Activated CD4-positive, alpha-beta memory T cell treated with anti-CD3 and anti-CD28 coated beads for 36 hours (primary cell): ENCODE results near the gene PTPRU. TPM values are rescaled to one million over a fixed set of nuclear protein-coding genes. Genes with fewer than 3 reads are reported as not detected.
"Not testable (repeated sequence)": the region's sequence is repeated elsewhere in the genome, so short reads cannot be mapped to it uniquely, and the experiment has no call there.

Experiments
- CTCF ChIA-PET: fragments of 350-600 bp; sonication (Branson Sonifier 250); formaldehyde crosslinking; loops from one replicate; lab custom pipeline; 2021; ENCODE audit warnings: antibody characterized with exemption, inconsistent platforms; lab: Charles Lee
- POLR2A ChIA-PET: fragments of 350-600 bp; sonication (Branson Sonifier 250); formaldehyde crosslinking; loops from one replicate; lab custom pipeline; 2021; ENCODE audit warnings: antibody characterized with exemption; lab: Charles Lee
- DNase-seq: peaks from one replicate; pipeline ENCODE4 v3.0.0-alpha.2; 2020
- H3K27ac Mint-ChIP-seq: one replicate; pipeline ENCODE4 v1.8.0; 2021; ENCODE audit warnings: mixed read lengths
- H3K27me3 Mint-ChIP-seq: one replicate; pipeline ENCODE4 v1.8.0; 2021; ENCODE audit warnings: mixed read lengths
- H3K36me3 Mint-ChIP-seq: one replicate; pipeline ENCODE4 v1.8.0; 2021; ENCODE audit warnings: mixed read lengths
- H3K4me1 Mint-ChIP-seq: one replicate; pipeline ENCODE4 v1.8.0; 2021; ENCODE audit warnings: low read depth, mixed read lengths
- H3K4me3 Mint-ChIP-seq: one replicate; pipeline ENCODE4 v1.8.0; 2021; ENCODE audit warnings: mild to moderate bottlenecking, mixed read lengths
- H3K9me3 Mint-ChIP-seq: one replicate; pipeline ENCODE4 v1.8.0; 2021; ENCODE audit warnings: mixed read lengths
- intact Hi-C: fragments of 100-400 bp; cut with micrococcal nuclease; formaldehyde crosslinking; loops from one replicate; pipeline ENCODE4 v1.15.1; 2023
- total RNA-seq, 2 experiments: library from RNA; stranded (reverse); gene quantifications; one replicate each; pipeline ENCODE4 v1.2.3, GENCODE V29; 2021

PTPRU gene
- total RNA-seq, 2 experiments from 2014 or later, result 0.17 to 0.85 TPM

DNA sequence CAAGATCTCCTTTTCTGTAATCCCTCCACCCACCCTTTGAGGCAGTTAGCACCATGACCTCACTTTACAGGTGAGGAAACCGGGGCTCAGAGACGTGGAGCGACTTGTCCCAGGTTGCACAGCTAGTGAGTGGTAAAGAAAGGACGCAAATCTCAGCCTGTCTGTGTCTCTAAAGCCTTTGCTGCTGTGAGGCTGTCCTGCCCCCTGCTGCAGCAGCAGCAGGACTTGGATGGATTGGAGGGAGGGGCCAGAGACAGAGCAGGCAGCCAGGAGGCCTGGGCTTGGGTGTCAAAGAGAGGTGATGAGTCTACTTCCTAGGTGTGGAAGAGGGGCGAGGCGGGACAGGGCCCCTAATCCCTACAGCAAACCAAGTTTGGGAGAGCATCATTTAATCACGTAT is 69.6 kb downstream of the PTPRU start:
- no peak overlapping the region for H3K4me3 Mint-ChIP-seq
- H3K27me3 Mint-ChIP-seq, result peaks cover 1% of the 10 kb centered on the region
- no peak overlapping the region for H3K27ac Mint-ChIP-seq
- CTCF ChIA-PET, result no interaction called here
- intact Hi-C loops, result no loop called here
- no peaks in the 10 kb centered on the region for H3K36me3 Mint-ChIP-seq
- DNase-seq, result no peak
- no peaks in the 10 kb centered on the region for H3K4me1 Mint-ChIP-seq
- H3K9me3 Mint-ChIP-seq, result no peaks in the 10 kb centered on the region
- POLR2A ChIA-PET, result no interaction called here

GRCh38 chr1:29306471-29307140 is 70.3 kb downstream of the PTPRU start:
- no peaks in the 10 kb centered on the region for H3K36me3 Mint-ChIP-seq
- intact Hi-C loops, result no loop called here
- no peak overlapping the region for H3K4me3 Mint-ChIP-seq
- H3K9me3 Mint-ChIP-seq, result no peaks in the 10 kb centered on the region
- CTCF ChIA-PET, result no interaction called here
- peaks cover 1% of the 10 kb centered on the region for H3K27me3 Mint-ChIP-seq
- no peaks in the 10 kb centered on the region for H3K4me1 Mint-ChIP-seq
- POLR2A ChIA-PET, result no interaction called here
- no peak for DNase-seq
- no peak overlapping the region for H3K27ac Mint-ChIP-seq

DNA sequence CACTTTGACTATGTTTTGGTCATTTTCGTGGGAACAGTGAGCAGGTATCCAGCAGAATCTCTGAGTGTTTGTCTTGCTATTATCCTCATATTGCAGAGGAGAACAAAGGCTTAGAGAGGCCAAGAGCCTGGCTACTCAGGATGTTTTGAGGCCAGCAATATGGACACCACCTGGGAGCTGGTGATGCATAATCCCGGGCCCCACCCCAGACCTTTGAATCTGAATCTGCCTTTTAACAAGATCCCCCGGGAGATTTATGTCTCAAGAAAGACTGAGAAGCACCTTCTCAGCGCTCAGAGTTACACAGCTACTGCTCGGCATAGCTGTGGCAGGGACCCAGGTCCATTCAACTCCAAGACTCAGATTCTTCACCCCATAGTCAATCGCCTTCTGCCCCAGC is 72.8 kb downstream of the PTPRU start:
- no peak for DNase-seq
- H3K9me3 Mint-ChIP-seq, result no peaks in the 10 kb centered on the region
- H3K27me3 Mint-ChIP-seq, result no peaks in the 10 kb centered on the region
- POLR2A ChIA-PET, result no interaction called here
- H3K36me3 Mint-ChIP-seq, result no peaks in the 10 kb centered on the region
- H3K27ac Mint-ChIP-seq, result no peak overlapping the region
- intact Hi-C loops, result no loop called here
- no peak overlapping the region for H3K4me3 Mint-ChIP-seq
- CTCF ChIA-PET, result no interaction called here
- no peaks in the 10 kb centered on the region for H3K4me1 Mint-ChIP-seq

DNA sequence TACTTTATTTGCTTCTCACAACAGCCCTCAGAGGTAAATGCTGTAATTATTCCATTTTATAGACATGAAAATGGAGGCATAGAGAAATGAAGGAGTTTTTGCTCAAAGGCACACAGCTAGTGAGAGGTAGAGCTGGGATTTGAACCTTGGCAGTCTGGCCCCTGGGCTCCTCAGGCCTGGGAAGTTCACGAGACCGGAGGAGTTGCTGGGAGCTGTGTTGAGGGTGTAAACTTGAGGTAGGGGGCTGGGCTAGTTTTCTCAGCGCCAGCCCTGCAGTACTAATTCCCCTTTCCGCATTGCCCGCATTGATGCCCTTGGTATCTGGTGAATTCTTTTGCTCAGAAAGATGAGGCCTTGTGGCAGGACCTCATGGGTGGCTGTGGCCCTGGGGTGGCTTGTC is 73.3 kb downstream of the PTPRU start:
- intact Hi-C loops, result no loop called here
- H3K27ac Mint-ChIP-seq, result no peak overlapping the region
- CTCF ChIA-PET, result no interaction called here
- H3K9me3 Mint-ChIP-seq, result no peaks in the 10 kb centered on the region
- no peaks in the 10 kb centered on the region for H3K4me1 Mint-ChIP-seq
- POLR2A ChIA-PET, result no interaction called here
- DNase-seq, result no peak
- H3K4me3 Mint-ChIP-seq, result no peak overlapping the region
- H3K36me3 Mint-ChIP-seq, result no peaks in the 10 kb centered on the region
- H3K27me3 Mint-ChIP-seq, result no peaks in the 10 kb centered on the region

GRCh38 chr1:29310616-29311180 is 74.4 kb downstream of the PTPRU start:
- POLR2A ChIA-PET, result no interaction called here
- no peak for DNase-seq
- no peak overlapping the region for H3K4me3 Mint-ChIP-seq
- H3K9me3 Mint-ChIP-seq, result no peaks in the 10 kb centered on the region
- no peaks in the 10 kb centered on the region for H3K4me1 Mint-ChIP-seq
- no peak overlapping the region for H3K27ac Mint-ChIP-seq
- intact Hi-C loops, result no loop called here
- H3K36me3 Mint-ChIP-seq, result no peaks in the 10 kb centered on the region
- H3K27me3 Mint-ChIP-seq, result no peaks in the 10 kb centered on the region
- CTCF ChIA-PET, result no interaction called here

GRCh38 chr1:29311352-29312030 is 75.2 kb downstream of the PTPRU start:
- Mint-ChIP-seq H3K36me3 (no peaks in the 10 kb centered on the region), H3K9me3 (no peaks in the 10 kb centered on the region), H3K27me3 (no peaks in the 10 kb centered on the region), H3K4me3 (no peak overlapping the region), H3K4me1 (no peaks in the 10 kb centered on the region), H3K27ac (no peak overlapping the region)
- intact Hi-C loops, result no loop called here
- ChIA-PET POLR2A (no interaction called here), CTCF (no interaction called here)
- no peak for DNase-seq

GRCh38 chr1:29312469-29313461 is 76.4 kb downstream of the PTPRU start:
- Mint-ChIP-seq H3K27me3 (no peaks in the 10 kb centered on the region), H3K9me3 (no peaks in the 10 kb centered on the region), H3K4me3 (no peak overlapping the region), H3K4me1 (no peaks in the 10 kb centered on the region), H3K27ac (no peak overlapping the region), H3K36me3 (no peaks in the 10 kb centered on the region)
- ChIA-PET CTCF (no interaction called here), POLR2A (no interaction called here)
- no peak for DNase-seq
- intact Hi-C loops, result no loop called here

- POLR2A ChIA-PET, intact Hi-C loops: not testable (repeated sequence)
Measured at GRCh38 chr1:29314685-29315084, 78.4 kb downstream of the PTPRU start.

DNA sequence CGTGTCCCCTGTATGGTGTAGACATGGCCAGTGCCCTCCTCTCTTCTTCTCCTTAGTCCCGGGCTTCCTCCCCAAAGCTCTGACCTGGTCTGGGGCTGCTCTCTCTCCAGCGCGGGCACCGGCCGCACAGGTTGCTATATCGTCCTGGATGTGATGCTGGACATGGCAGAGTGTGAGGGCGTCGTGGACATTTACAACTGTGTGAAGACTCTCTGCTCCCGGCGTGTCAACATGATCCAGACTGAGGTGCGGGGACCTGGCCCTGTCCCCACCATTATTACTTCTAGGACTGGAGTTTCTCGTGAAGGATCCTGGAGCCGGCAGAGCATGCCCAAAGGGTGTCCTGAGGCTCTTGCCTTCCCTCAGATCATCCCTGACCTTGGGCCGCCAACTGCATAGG is 78.9 kb downstream of the PTPRU start:
- POLR2A ChIA-PET, result no interaction called here
- no peaks in the 10 kb centered on the region for H3K27me3 Mint-ChIP-seq

More at GRCh38 chr1:29314685-29315084, 78.4 kb downstream of the PTPRU start:
- DNase-seq, H3K4me1 Mint-ChIP-seq, H3K36me3 Mint-ChIP-seq, H3K4me3 Mint-ChIP-seq, H3K9me3 Mint-ChIP-seq, H3K27me3 Mint-ChIP-seq, H3K27ac Mint-ChIP-seq, CTCF ChIA-PET: not testable (repeated sequence)

GRCh38 chr1:29315876-29316275 is 79.6 kb downstream of the PTPRU start:
- no peaks in the 10 kb centered on the region for H3K27me3 Mint-ChIP-seq
- H3K36me3 Mint-ChIP-seq, result no peaks in the 10 kb centered on the region
- no peak overlapping the region for H3K4me3 Mint-ChIP-seq
- H3K4me1 Mint-ChIP-seq, result no peaks in the 10 kb centered on the region
- no peaks in the 10 kb centered on the region for H3K9me3 Mint-ChIP-seq
- ChIA-PET CTCF (no interaction called here), POLR2A (no interaction called here)
- H3K27ac Mint-ChIP-seq, result no peak overlapping the region
- intact Hi-C loops, result no loop called here
- no peak for DNase-seq

More for the DNA sequence above, 78.9 kb downstream of the PTPRU start:
- H3K4me3 Mint-ChIP-seq, result no peak overlapping the region
- H3K36me3 Mint-ChIP-seq, result no peaks in the 10 kb centered on the region
- intact Hi-C loops, result no loop called here
- CTCF ChIA-PET, result no interaction called here
- no peak overlapping the region for H3K27ac Mint-ChIP-seq
- no peaks in the 10 kb centered on the region for H3K9me3 Mint-ChIP-seq
- no peaks in the 10 kb centered on the region for H3K4me1 Mint-ChIP-seq
- no peak for DNase-seq

DNA sequence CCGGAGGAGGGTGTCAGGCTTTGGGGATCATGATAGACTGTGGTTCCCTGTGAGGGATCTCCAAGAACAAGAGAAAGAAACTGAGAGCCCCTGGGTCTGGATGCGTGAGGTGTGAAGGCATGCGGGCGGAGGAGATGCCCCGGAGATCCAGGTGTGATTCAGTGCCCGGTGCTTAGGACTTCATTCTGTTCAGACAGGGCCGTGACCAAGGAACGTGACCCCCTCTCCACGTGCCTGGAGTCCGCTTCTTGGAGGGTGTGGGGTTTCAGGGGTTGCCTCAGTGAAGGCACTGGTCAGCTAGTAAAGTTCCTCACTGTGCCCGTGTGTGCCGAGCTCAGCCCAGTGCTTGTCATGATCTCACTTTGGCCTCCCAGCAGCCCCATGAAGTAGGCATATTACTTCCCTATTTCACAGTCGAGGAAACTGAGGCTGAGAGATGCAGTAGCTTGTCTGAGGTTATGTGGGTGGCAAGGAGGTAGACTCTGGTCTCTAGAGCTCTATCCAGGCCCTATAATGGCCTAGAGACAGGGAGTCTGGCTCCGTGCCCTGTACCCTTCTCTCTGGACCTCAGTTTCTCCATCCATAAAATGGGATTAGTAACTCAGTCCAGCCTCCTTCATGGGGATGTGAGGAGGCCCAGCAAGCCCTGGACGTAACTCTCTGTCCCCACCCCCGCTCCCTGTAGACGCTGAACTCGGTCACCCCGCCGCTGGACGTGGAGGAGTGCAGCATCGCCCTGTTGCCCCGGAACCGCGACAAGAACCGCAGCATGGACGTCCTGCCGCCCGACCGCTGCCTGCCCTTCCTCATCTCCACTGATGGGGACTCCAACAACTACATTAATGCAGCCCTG is 81.0 kb downstream of the PTPRU start:
- no peak overlapping the region for H3K4me3 Mint-ChIP-seq
- H3K27ac Mint-ChIP-seq, result no peak overlapping the region
- CTCF ChIA-PET, result no interaction called here
- intact Hi-C loops, result no loop called here
- H3K36me3 Mint-ChIP-seq, result no peaks in the 10 kb centered on the region
- POLR2A ChIA-PET, result no interaction called here
- H3K4me1 Mint-ChIP-seq, result no peaks in the 10 kb centered on the region
- DNase-seq, result no peak
- H3K27me3 Mint-ChIP-seq, result no peaks in the 10 kb centered on the region
- no peaks in the 10 kb centered on the region for H3K9me3 Mint-ChIP-seq
